Progenitor cell of endocrine pancreas (in vitro differentiated cells): ENCODE results near the gene ADAMTS12. TPM values are rescaled to one million over a fixed set of nuclear protein-coding genes. Genes with fewer than 3 reads are reported as not detected.
"Not testable (repeated sequence)": the region's sequence is repeated elsewhere in the genome, so short reads cannot be mapped to it uniquely, and the experiment has no call there.

ENCODE experiments used
- DNase-seq: peaks from one replicate; pipeline ENCODE4 v3.0.0; 2021; ENCODE audit warnings: low spot score; ENCODE audit not compliant: unreplicated experiment
- H3K27ac Mint-ChIP-seq: 2 replicates; pipeline ENCODE4 v1.8.0; 2021; ENCODE audit warnings: mild to moderate bottlenecking, moderate library complexity, mixed read lengths
- H3K27me3 Mint-ChIP-seq: 2 replicates; pipeline ENCODE4 v1.8.0; 2021; ENCODE audit warnings: mixed read lengths
- H3K36me3 Mint-ChIP-seq: 2 replicates; pipeline ENCODE4 v1.8.0; 2022; ENCODE audit warnings: mixed read lengths; ENCODE audit not compliant: insufficient read depth
- H3K4me1 Mint-ChIP-seq: 2 replicates; pipeline ENCODE4 v1.8.0; 2021; ENCODE audit warnings: low read depth, mixed read lengths
- H3K4me3 Mint-ChIP-seq: 2 replicates; pipeline ENCODE4 v1.8.0; 2021; ENCODE audit warnings: low read depth, mild to moderate bottlenecking, moderate library complexity, mixed read lengths
- H3K9me3 Mint-ChIP-seq: 2 replicates; pipeline ENCODE4 v1.8.0; 2021; ENCODE audit warnings: low read depth, mixed read lengths
- total RNA-seq: library from RNA; stranded (reverse); gene quantifications from 2 replicates; pipeline ENCODE4 v1.2.1, GENCODE V29; 2021
- TF ChIP-seq, protein P1 (sequence below): fragments of 200-600 bp; sonication (generic); IDR thresholded peaks from one replicate; pipeline ENCODE4 v1.5.0; 2021; ENCODE audit warnings: antibody characterized with exemption, mild to moderate bottlenecking; ENCODE audit not compliant: unreplicated experiment

Gene ADAMTS12
- total RNA-seq, 1 donor from 2014 or later, result 5.2 TPM

- TF ChIP-seq, protein P1, sequence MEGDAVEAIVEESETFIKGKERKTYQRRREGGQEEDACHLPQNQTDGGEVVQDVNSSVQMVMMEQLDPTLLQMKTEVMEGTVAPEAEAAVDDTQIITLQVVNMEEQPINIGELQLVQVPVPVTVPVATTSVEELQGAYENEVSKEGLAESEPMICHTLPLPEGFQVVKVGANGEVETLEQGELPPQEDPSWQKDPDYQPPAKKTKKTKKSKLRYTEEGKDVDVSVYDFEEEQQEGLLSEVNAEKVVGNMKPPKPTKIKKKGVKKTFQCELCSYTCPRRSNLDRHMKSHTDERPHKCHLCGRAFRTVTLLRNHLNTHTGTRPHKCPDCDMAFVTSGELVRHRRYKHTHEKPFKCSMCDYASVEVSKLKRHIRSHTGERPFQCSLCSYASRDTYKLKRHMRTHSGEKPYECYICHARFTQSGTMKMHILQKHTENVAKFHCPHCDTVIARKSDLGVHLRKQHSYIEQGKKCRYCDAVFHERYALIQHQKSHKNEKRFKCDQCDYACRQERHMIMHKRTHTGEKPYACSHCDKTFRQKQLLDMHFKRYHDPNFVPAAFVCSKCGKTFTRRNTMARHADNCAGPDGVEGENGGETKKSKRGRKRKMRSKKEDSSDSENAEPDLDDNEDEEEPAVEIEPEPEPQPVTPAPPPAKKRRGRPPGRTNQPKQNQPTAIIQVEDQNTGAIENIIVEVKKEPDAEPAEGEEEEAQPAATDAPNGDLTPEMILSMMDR, result no peak
- Mint-ChIP-seq H3K27ac (no peak overlapping the region), H3K36me3 (no peaks in the 10 kb centered on the region), H3K4me1 (no peaks in the 10 kb centered on the region), H3K27me3 (no peaks in the 10 kb centered on the region), H3K9me3 (peaks cover 10% of the 10 kb centered on the region), H3K4me3 (no peak overlapping the region)
- DNase-seq, result no peak
Measured at GRCh38 chr5:33516421-33516820, 375.4 kb downstream of the ADAMTS12 start.

GRCh38 chr5:33515366-33515765 is 376.4 kb downstream of the ADAMTS12 start:
- not testable (repeated sequence) for H3K27ac Mint-ChIP-seq, H3K27me3 Mint-ChIP-seq, H3K36me3 Mint-ChIP-seq, H3K4me1 Mint-ChIP-seq, H3K4me3 Mint-ChIP-seq, DNase-seq, H3K9me3 Mint-ChIP-seq

DNA sequence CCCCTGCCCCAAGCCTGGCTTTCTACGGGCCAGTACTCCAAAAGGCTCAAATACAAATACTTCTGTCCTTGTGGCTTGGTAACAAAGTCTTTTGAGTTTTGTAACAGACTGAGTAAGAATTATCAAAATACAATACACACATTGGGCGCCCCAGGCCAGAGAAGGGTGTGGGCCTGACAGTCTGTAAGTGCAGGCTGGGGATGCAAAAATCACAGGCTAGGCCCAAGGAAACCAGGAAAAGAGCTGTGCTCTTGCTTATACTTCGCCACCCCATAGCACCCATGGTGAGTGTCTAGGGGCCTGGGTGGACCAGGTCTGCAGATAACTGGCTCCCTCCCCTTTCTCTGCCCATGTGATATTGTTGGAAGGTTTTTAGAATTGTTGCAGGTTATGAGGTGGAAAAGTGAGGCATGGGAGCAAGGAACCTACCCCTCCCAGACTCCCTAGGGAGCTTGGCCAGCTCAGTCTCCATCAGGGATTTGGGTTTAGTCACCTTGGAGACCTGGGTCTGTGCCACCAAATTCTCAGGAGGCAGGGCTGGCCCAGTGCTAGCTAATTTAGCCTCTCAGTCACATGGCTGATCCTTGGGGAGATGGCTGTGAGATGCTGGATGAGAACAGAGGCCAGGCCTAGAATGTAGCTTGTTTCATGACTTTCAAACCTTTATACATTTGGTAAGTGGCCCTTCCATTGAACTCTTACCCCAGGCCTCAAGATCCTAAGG is 378.2 kb downstream of the ADAMTS12 start:
- peaks cover 4% of the 10 kb centered on the region for H3K9me3 Mint-ChIP-seq
- no peaks in the 10 kb centered on the region for H3K36me3 Mint-ChIP-seq
- no peaks in the 10 kb centered on the region for H3K4me1 Mint-ChIP-seq
- no peak overlapping the region for H3K27ac Mint-ChIP-seq
- H3K4me3 Mint-ChIP-seq, result no peak overlapping the region
- no peak for DNase-seq
- TF ChIP-seq, protein P1, result no peak
- H3K27me3 Mint-ChIP-seq, result no peaks in the 10 kb centered on the region

GRCh38 chr5:33509036-33509435 is 382.8 kb downstream of the ADAMTS12 start:
- Mint-ChIP-seq H3K27ac (no peak overlapping the region), H3K4me3 (no peak overlapping the region), H3K9me3 (no peaks in the 10 kb centered on the region), H3K27me3 (no peaks in the 10 kb centered on the region), H3K36me3 (no peaks in the 10 kb centered on the region), H3K4me1 (no peaks in the 10 kb centered on the region)
- DNase-seq, result no peak
- TF ChIP-seq, protein P1, result no peak

- Mint-ChIP-seq H3K4me3 (no peak overlapping the region), H3K27ac (no peak overlapping the region), H3K36me3 (no peaks in the 10 kb centered on the region), H3K4me1 (no peaks in the 10 kb centered on the region), H3K27me3 (no peaks in the 10 kb centered on the region), H3K9me3 (no peaks in the 10 kb centered on the region)
- TF ChIP-seq, protein P1, result no peak
- DNase-seq, result no peak
Measured at GRCh38 chr5:33507426-33507825, 384.4 kb downstream of the ADAMTS12 start.

DNA sequence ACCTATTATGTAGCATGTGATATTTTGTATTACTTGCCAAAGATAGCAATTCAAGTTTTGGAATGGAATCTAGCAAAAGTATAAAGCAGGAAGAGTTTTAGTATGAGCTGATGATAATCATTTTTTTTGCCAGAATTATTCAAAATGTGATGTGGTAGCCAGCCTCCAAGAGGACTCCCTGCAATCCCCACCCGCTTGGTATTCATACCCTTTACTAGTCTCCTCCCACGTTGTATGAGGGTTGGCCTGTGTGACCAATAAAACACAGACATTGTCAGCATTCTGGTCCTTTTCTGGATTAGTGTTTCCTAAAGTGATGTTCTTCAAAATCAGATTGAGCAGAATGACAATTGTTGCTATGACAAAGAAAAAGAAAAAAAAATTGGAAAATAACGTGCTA is 387.2 kb downstream of the ADAMTS12 start:
- H3K4me1 Mint-ChIP-seq, result no peaks in the 10 kb centered on the region
- H3K27me3 Mint-ChIP-seq, result no peaks in the 10 kb centered on the region
- no peak overlapping the region for H3K27ac Mint-ChIP-seq
- no peak overlapping the region for H3K4me3 Mint-ChIP-seq
- no peaks in the 10 kb centered on the region for H3K36me3 Mint-ChIP-seq
- TF ChIP-seq, protein P1, result no peak
- no peaks in the 10 kb centered on the region for H3K9me3 Mint-ChIP-seq
- no peak for DNase-seq
